Naive thymus-derived CD4-positive, alpha-beta T cell (primary cell): Measurements from ENCODE around the gene ARRDC1. TPM values are rescaled to one million over a fixed set of nuclear protein-coding genes. Genes with fewer than 3 reads are reported as not detected.
A peak's percentile ranks its signal among the peaks of the same experiment; 100 is the strongest.
"Not testable (repeated sequence)": the region's sequence is repeated elsewhere in the genome, so short reads cannot be mapped to it uniquely, and the experiment has no call there.

Experiments
- ATAC-seq: fragments of 150-1000 bp; cut with Tn5 transposase; 2 replicates; pipeline ENCODE4 v1.10.0; 2021; ENCODE audit warnings: mild to moderate bottlenecking, moderate library complexity
- CTCF ChIA-PET: fragments of 350-600 bp; sonication (Branson Sonifier 250); formaldehyde crosslinking; loops from one replicate; lab custom pipeline; 2021; ENCODE audit warnings: antibody characterized with exemption; lab: Charles Lee
- POLR2A ChIA-PET: fragments of 350-600 bp; sonication (Branson Sonifier 250); formaldehyde crosslinking; loops from one replicate; lab custom pipeline; 2021; ENCODE audit warnings: antibody characterized with exemption, inconsistent platforms; lab: Charles Lee
- DNase-seq, 9 donors: peaks; one replicate each; pipeline versions ENCODE4 v3.0.0 to v3.0.0-alpha.2; 2020 to 2022; ENCODE audit warnings: mixed read lengths in 1 of 9
- H3K27ac ChIP-seq: one replicate; pipeline ENCODE4 v1.7.0; 2013; ENCODE audit warnings: mild to moderate bottlenecking, low read depth, low read length, moderate library complexity
- H3K27me3 ChIP-seq, 2 donors: one replicate each; pipeline ENCODE4 v1.7.0; 2013; ENCODE audit warnings: low read length in 2 of 2, mild to moderate bottlenecking in 2 of 2, moderate library complexity in 2 of 2; ENCODE audit not compliant: control insufficient read depth in 2 of 2, insufficient read depth in 2 of 2
- H3K36me3 ChIP-seq, 3 experiments: 1 replicate in 2 of 3; 2 replicates in 1 of 3; pipeline ENCODE4 v1.7.0; 2013; ENCODE audit warnings: low read length in 3 of 3, mild to moderate bottlenecking in 3 of 3, moderate library complexity in 1 of 3; ENCODE audit not compliant: insufficient read depth in 3 of 3, control insufficient read depth in 2 of 3
- H3K4me1 ChIP-seq, 2 donors: one replicate each; pipeline ENCODE4 v1.7.0; 2013; ENCODE audit warnings: low read length in 2 of 2, mild to moderate bottlenecking in 2 of 2, moderate library complexity in 1 of 2; ENCODE audit not compliant: control insufficient read depth in 2 of 2, insufficient read depth in 2 of 2
- H3K4me3 ChIP-seq: 2 replicates; pipeline ENCODE4 v1.7.0; 2013; ENCODE audit warnings: mild to moderate bottlenecking, low read length
- H3K9me3 ChIP-seq, 3 experiments: 1 replicate in 2 of 3; 2 replicates in 1 of 3; pipeline ENCODE4 v1.7.0; 2013; ENCODE audit warnings: low read length in 3 of 3; ENCODE audit not compliant: control insufficient read depth in 2 of 3
- H3K27ac Mint-ChIP-seq, 9 donors: one replicate each; pipeline ENCODE4 v1.8.0; 2020 to 2022; ENCODE audit warnings: mixed read lengths in 9 of 9, mild to moderate bottlenecking in 8 of 9, moderate library complexity in 5 of 9, inconsistent platforms in 2 of 9
- H3K27me3 Mint-ChIP-seq, 5 donors: one replicate each; pipeline ENCODE4 v1.8.0; 2021 to 2022; ENCODE audit warnings: mixed read lengths in 5 of 5, mild to moderate bottlenecking in 1 of 5
- H3K36me3 Mint-ChIP-seq, 5 donors: one replicate each; pipeline ENCODE4 v1.8.0; 2020 to 2022; ENCODE audit warnings: mixed read lengths in 5 of 5, mild to moderate bottlenecking in 3 of 5, inconsistent platforms in 1 of 5
- H3K4me1 Mint-ChIP-seq, 7 donors: one replicate each; pipeline ENCODE4 v1.8.0; 2020 to 2022; ENCODE audit warnings: mixed read lengths in 7 of 7, mild to moderate bottlenecking in 3 of 7, inconsistent platforms in 1 of 7
- H3K4me3 Mint-ChIP-seq, 10 donors: one replicate each; pipeline ENCODE4 v1.8.0; 2020 to 2022; ENCODE audit warnings: mild to moderate bottlenecking in 10 of 10, mixed read lengths in 10 of 10, moderate library complexity in 6 of 10, inconsistent platforms in 2 of 10
- H3K9me3 Mint-ChIP-seq, 11 donors: one replicate each; pipeline ENCODE4 v1.8.0; 2020 to 2022; ENCODE audit warnings: mixed read lengths in 11 of 11, mild to moderate bottlenecking in 4 of 11, inconsistent platforms in 1 of 11, moderate library complexity in 1 of 11
- intact Hi-C, 2 donors: fragments of 100-400 bp; cut with micrococcal nuclease; formaldehyde crosslinking; loops; one replicate each; pipeline ENCODE4 v1.15.1; 2023
- polyA plus RNA-seq, 2 donors: library from polyadenylated mRNA; unstranded; fragments of 300-500 nt; fragmentation: Illumina TruSeq; gene quantifications; one replicate each; pipeline ENCODE4 v1.2.3, GENCODE V29; 2021
- total RNA-seq, 6 experiments: library from RNA in 5 of 6; stranded (reverse) in 5 of 6; gene quantifications; 1 replicate in 5 of 6; 2 replicates in 1 of 6; pipeline ENCODE4 v1.2.3 and lab custom pipeline; 2021 to 2026

The ARRDC1 gene
- total and polyA plus RNA-seq, 7 experiments from 2014 or later = 35.2 to 126 (median 77.1) TPM

DNA sequence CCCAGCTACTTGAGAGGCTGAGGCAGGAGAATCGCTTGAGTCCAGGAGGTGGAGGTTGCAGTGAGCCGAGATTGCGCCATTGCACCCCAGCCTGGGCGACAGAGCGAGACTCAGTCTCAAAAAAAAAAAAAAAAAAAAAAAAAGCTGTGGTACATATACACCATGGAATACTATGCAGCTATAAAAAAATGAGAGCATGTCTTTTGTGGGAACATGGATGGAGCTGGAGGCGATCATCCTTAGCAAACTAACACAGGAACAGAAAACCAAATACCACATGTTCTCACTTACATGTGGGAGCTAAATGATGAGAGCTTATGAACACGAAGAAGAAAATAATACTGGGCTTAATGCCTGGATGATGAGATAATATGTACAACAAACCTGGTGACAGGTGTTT is 8.9 kb upstream of the ARRDC1 start:
- ATAC-seq, H3K4me3 ChIP-seq, H3K36me3 Mint-ChIP-seq, H3K4me1 ChIP-seq, DNase-seq, H3K4me3 Mint-ChIP-seq, H3K27me3 ChIP-seq, H3K36me3 ChIP-seq, H3K27me3 Mint-ChIP-seq, H3K9me3 Mint-ChIP-seq, H3K27ac ChIP-seq, H3K27ac Mint-ChIP-seq, intact Hi-C loops, H3K9me3 ChIP-seq, POLR2A ChIA-PET: not testable (repeated sequence)
- CTCF ChIA-PET = interaction anchor here (0.6 kb wide), 1 partner anchor 336 kb away, joined by 3 read pairs; no protein-coding TSS in a partner anchor
- peaks cover 0 to 11% (median 4%) of the 10 kb centered on the region in 7 donors for H3K4me1 Mint-ChIP-seq

GRCh38 chr9:137598943-137599342 is 6.5 kb upstream of the ARRDC1 start:
- H3K4me1 ChIP-seq = no peaks in the 10 kb centered on the region
- Mint-ChIP-seq H3K36me3 (no peaks in the 10 kb centered on the region), H3K9me3 (no peaks in the 10 kb centered on the region), H3K4me1 (peaks cover 0 to 24% (median 7%) of the 10 kb centered on the region in 7 donors), H3K27me3 (no peaks in the 10 kb centered on the region), H3K27ac (no peak overlapping the region), H3K4me3 (no peak overlapping the region)
- H3K9me3 ChIP-seq = no peaks in the 10 kb centered on the region
- no peak for DNase-seq
- no peak for ATAC-seq
- POLR2A ChIA-PET = interaction anchor here (0.6 kb wide), 1 partner anchor 514 kb away, joined by 3 read pairs; no protein-coding TSS in a partner anchor
- CTCF ChIA-PET = no interaction called here
- no peak overlapping the region for H3K4me3 ChIP-seq
- intact Hi-C loops = no loop called here
- H3K36me3 ChIP-seq = no peaks in the 10 kb centered on the region
- H3K27me3 ChIP-seq = no peaks in the 10 kb centered on the region
- H3K27ac ChIP-seq = no peak overlapping the region

DNA sequence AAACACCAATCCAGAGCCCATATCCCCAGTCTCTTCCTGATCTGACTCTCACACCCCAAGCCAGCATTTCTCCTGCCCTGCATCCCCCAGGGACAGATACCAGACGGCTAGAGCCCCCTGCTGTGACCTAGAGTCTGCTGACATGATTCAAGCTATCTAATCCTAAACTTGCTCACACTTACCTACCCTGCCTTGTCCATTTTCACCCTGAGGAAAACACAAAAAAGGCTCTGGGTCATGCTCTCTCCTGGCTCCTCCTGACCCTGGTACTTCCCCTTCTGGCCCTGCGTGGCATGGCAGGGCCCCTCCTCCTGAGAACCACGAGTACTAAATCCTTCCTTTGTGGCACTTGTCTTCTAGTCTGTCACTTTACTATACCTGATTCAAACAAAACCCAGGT is 2.8 kb upstream of the ARRDC1 start:
- Histone ChIP-seq H3K4me1 (peaks cover 6 to 10% of the 10 kb centered on the region in 2 donors), H3K27ac (no peak overlapping the region), H3K27me3 (no peaks in the 10 kb centered on the region), H3K36me3 (no peaks in the 10 kb centered on the region), H3K9me3 (no peaks in the 10 kb centered on the region), H3K4me3 (no peak overlapping the region)
- DNase-seq (no peak), ATAC-seq (no peak)
- H3K27ac Mint-ChIP-seq = peak overlapping the region in 7 of 9 donors; percentile 0 to 85 (median 9)
- peak overlapping the region in 5 of 10 donors; percentile 13 to 69 (median 48) for H3K4me3 Mint-ChIP-seq
- H3K9me3 Mint-ChIP-seq = no peaks in the 10 kb centered on the region
- CTCF ChIA-PET = no interaction called here
- intact Hi-C loops = no loop called here
- H3K36me3 Mint-ChIP-seq = no peaks in the 10 kb centered on the region
- POLR2A ChIA-PET = interaction anchor here (0.7 to 1.1 kb wide), 2 partner anchors 51 to 466 kb away, joined by 3 read pairs; partner anchors contain the start of gene MRPL41
- no peaks in the 10 kb centered on the region for H3K27me3 Mint-ChIP-seq
- peaks cover 7 to 39% (median 19%) of the 10 kb centered on the region in 7 donors for H3K4me1 Mint-ChIP-seq

GRCh38 chr9:137603879-137604278 is 1.6 kb upstream of the ARRDC1 start:
- peaks cover 6 to 10% of the 10 kb centered on the region in 2 donors for H3K4me1 ChIP-seq

GRCh38 chr9:137604345-137605086 is 970 bp upstream of the ARRDC1 start:
- POLR2A ChIA-PET = interaction anchor here (1.2 kb wide), 2 partner anchors 14 to 15 kb away, joined by 3 to 7 read pairs; partner anchors contain the start of gene EHMT1
- H3K4me3 Mint-ChIP-seq = peak overlapping the region; percentile 36 to 79 (median 58)
- intact Hi-C loops = loop anchor here (1.0 to 2.0 kb wide), 10 partner anchors 14 to 814 kb away; partner anchors contain the start of genes MRPL41 (in 2 of the 2), TMEM141 (in 2 of the 2), ZMYND19 (in 2 of the 2) and DPH7 (in 1 of the 2)
- ATAC-seq = no peak
- CTCF ChIA-PET = no interaction called here
- peaks cover 0 to 33% (median 24%) of the 10 kb centered on the region in 7 donors for H3K4me1 Mint-ChIP-seq
- Histone ChIP-seq H3K27me3 (no peaks in the 10 kb centered on the region), H3K27ac (peak overlapping the region; percentile 35), H3K9me3 (no peaks in the 10 kb centered on the region), H3K36me3 (no peaks in the 10 kb centered on the region), H3K4me3 (no peak overlapping the region), H3K4me1 (peaks cover 6 to 10% of the 10 kb centered on the region in 2 donors)
- H3K9me3 Mint-ChIP-seq = no peaks in the 10 kb centered on the region
- peak overlapping the region in 1 of 9 donors; percentile 52 for H3K27ac Mint-ChIP-seq
- H3K27me3 Mint-ChIP-seq = no peaks in the 10 kb centered on the region
- DNase-seq = no peak
- no peaks in the 10 kb centered on the region for H3K36me3 Mint-ChIP-seq

More at GRCh38 chr9:137603879-137604278, 1.6 kb upstream of the ARRDC1 start:
- no peaks in the 10 kb centered on the region for H3K27me3 ChIP-seq
- ChIA-PET POLR2A (no interaction called here), CTCF (no interaction called here)
- H3K27ac Mint-ChIP-seq = peak overlapping the region in 1 of 9 donors; percentile 52
- ATAC-seq (no peak), DNase-seq (no peak)
- H3K27ac ChIP-seq = no peak overlapping the region
- peak overlapping the region; percentile 36 to 79 (median 58) for H3K4me3 Mint-ChIP-seq
- intact Hi-C loops = loop anchor here (2.0 kb wide), 3 partner anchors 141 to 813 kb away; partner anchors contain the start of genes TMEM141 (in 2 of the 2) and TUBB4B (in 1 of the 2)
- no peaks in the 10 kb centered on the region for H3K9me3 Mint-ChIP-seq
- H3K36me3 ChIP-seq = no peaks in the 10 kb centered on the region
- H3K9me3 ChIP-seq = no peaks in the 10 kb centered on the region
- no peaks in the 10 kb centered on the region for H3K27me3 Mint-ChIP-seq
- H3K4me3 ChIP-seq = no peak overlapping the region
- no peaks in the 10 kb centered on the region for H3K36me3 Mint-ChIP-seq
- peaks cover 0 to 36% (median 21%) of the 10 kb centered on the region in 7 donors for H3K4me1 Mint-ChIP-seq

DNA sequence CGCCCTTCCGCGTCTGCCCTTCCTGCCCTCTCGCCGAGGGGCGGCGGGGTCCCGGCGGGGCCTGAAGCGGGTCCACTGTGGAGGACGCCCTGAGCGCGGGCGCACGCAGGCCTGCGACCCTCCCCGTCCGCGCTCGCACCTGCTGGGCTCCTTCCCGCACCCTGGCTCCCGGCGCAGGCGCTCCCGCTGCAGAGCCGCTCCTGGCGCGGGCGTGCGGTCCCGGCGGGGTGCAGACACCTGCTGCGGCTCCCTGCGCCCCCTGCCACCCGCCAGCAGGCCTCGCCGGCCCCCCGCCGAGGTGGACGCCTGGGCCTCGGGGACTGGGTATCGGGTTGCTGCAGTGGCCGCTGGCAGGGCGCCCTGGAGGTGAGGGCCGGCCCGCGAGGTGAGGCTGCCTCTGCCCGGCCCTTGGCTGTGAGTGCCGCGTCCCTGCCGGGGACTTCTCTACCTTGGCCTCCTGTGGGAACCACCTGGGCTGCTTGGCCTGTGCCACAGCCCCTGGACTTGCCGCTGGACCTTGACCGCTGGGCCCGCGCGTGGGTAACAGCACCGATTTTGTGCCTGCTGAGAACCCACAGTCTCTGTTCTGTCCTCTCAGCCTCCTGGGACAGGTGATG is 627 bp downstream of the ARRDC1 start:
- ChIA-PET POLR2A (no interaction called here), CTCF (no interaction called here)
- Histone ChIP-seq H3K27ac (peak overlapping the region; percentile 85), H3K9me3 (no peaks in the 10 kb centered on the region), H3K4me1 (peaks cover 6 to 12% of the 10 kb centered on the region in 2 donors), H3K4me3 (peak overlapping the region; percentile 69), H3K27me3 (no peaks in the 10 kb centered on the region), H3K36me3 (no peaks in the 10 kb centered on the region)
- Mint-ChIP-seq H3K4me3 (peak overlapping the region; percentile 66 to 92 (median 84)), H3K9me3 (no peaks in the 10 kb centered on the region), H3K27ac (peak overlapping the region in 5 of 9 donors; percentile 39 to 82 (median 52)), H3K36me3 (no peaks in the 10 kb centered on the region), H3K27me3 (no peaks in the 10 kb centered on the region), H3K4me1 (peaks cover 1 to 41% (median 26%) of the 10 kb centered on the region in 7 donors)
- ATAC-seq (no peak), DNase-seq (peak in 3 of 9 donors; percentile 30 to 42 (median 38))
- intact Hi-C loops = no loop called here
